ENCODE measurements around the gene CD36.

CD36 gene

DNA sequence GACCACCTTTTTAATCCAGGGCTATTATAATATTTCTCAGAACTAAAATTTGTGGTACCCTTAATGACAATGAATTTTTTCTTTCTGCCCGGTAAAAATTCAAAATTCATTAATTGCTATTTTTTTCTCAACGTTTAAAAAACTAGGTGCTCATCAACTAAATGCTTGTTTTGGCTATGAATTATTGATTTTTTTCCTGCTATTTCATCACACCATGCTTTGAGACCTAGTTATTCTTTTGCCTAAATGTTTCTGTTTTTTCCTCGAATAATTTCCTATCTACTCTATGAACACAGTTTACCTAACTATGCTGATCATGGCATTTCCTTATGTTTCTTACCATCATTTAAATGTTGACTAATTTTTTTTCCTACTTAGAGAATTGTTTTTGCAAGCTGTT lies 5.6 kb upstream of the CD36 start:
- TF ChIP-seq TAF1 (IDR thresholded peaks at IDR 0.05; ENCODE audit: borderline replicate concordance, insufficient read depth, low read length) (no peak), POLR2AphosphoS5 (IDR thresholded peaks at IDR 0.05; ENCODE audit: low read depth, low read length) (no peak), FOXP2 (optimal IDR thresholded peaks at IDR 0.05; ENCODE audit: borderline replicate concordance, extremely low read depth, extremely low read length, insufficient read depth) (no peak), SIN3A (IDR thresholded peaks at IDR 0.05; ENCODE audit: borderline replicate concordance, insufficient read depth, low read length) (no peak)
- TF ChIP-seq, protein P1, sequence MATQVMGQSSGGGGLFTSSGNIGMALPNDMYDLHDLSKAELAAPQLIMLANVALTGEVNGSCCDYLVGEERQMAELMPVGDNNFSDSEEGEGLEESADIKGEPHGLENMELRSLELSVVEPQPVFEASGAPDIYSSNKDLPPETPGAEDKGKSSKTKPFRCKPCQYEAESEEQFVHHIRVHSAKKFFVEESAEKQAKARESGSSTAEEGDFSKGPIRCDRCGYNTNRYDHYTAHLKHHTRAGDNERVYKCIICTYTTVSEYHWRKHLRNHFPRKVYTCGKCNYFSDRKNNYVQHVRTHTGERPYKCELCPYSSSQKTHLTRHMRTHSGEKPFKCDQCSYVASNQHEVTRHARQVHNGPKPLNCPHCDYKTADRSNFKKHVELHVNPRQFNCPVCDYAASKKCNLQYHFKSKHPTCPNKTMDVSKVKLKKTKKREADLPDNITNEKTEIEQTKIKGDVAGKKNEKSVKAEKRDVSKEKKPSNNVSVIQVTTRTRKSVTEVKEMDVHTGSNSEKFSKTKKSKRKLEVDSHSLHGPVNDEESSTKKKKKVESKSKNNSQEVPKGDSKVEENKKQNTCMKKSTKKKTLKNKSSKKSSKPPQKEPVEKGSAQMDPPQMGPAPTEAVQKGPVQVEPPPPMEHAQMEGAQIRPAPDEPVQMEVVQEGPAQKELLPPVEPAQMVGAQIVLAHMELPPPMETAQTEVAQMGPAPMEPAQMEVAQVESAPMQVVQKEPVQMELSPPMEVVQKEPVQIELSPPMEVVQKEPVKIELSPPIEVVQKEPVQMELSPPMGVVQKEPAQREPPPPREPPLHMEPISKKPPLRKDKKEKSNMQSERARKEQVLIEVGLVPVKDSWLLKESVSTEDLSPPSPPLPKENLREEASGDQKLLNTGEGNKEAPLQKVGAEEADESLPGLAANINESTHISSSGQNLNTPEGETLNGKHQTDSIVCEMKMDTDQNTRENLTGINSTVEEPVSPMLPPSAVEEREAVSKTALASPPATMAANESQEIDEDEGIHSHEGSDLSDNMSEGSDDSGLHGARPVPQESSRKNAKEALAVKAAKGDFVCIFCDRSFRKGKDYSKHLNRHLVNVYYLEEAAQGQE (IDR thresholded peaks at IDR 0.05; ENCODE audit: insufficient read depth in 1 of 2, low read depth in 2 of 2, low read length in 2 of 2) = no peak

DNA sequence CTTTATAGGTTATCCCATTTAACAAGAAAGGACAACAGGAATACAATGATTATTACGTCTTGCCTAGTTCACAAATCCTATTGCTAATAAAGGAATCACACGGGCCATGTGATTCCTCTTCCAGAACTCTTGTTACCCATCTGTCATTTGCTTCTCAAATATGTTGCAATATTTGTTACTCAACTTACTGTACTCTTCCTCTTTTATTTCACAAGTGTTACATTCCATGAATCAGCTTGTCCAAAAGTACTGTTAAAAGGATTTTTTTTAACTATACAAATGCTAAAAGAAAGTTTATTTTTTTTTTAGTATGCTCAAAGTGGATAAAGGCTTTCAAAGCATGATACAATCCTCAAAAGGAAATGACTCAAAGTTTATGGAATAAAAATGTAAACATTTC lies 3.9 kb upstream of the CD36 start:
- TF ChIP-seq SIN3A (IDR thresholded peaks at IDR 0.05; ENCODE audit: borderline replicate concordance, insufficient read depth, low read length) = no peak
- no peak for TF ChIP-seq FOXP2 (optimal IDR thresholded peaks at IDR 0.05; ENCODE audit: borderline replicate concordance, extremely low read depth, extremely low read length, insufficient read depth)

DNA sequence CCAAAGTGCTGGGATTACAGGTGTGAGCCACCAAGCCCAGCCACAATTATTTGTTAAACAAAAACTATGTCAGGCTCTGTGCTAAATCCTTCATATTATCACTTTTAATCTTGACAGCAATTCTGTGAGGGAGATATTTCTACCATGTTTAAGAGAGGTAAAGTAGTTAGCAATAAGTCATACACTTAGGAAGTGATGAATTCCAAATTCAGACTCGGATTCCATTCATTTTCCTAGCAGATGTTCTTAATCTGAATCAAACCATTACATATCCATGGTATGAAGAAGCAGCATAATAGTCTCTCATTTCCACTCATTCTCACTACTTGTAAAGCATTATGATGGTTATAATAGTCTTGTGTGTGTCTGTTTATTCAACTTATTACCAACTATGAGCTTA lies 2.9 kb upstream of the CD36 start:
- no peak for TF ChIP-seq POLR2AphosphoS5 (IDR thresholded peaks at IDR 0.05; ENCODE audit: low read depth, low read length)
- TF ChIP-seq TAF1 (IDR thresholded peaks at IDR 0.05; ENCODE audit: borderline replicate concordance, insufficient read depth, low read length) = no peak
- no peak for TF ChIP-seq SIN3A (IDR thresholded peaks at IDR 0.05; ENCODE audit: borderline replicate concordance, insufficient read depth, low read length)
- TF ChIP-seq, protein P1 (IDR thresholded peaks at IDR 0.05; ENCODE audit: insufficient read depth in 1 of 2, low read depth in 2 of 2, low read length in 2 of 2) = no peak
- TF ChIP-seq FOXP2 (optimal IDR thresholded peaks at IDR 0.05; ENCODE audit: borderline replicate concordance, extremely low read depth, extremely low read length, insufficient read depth) = no peak

DNA sequence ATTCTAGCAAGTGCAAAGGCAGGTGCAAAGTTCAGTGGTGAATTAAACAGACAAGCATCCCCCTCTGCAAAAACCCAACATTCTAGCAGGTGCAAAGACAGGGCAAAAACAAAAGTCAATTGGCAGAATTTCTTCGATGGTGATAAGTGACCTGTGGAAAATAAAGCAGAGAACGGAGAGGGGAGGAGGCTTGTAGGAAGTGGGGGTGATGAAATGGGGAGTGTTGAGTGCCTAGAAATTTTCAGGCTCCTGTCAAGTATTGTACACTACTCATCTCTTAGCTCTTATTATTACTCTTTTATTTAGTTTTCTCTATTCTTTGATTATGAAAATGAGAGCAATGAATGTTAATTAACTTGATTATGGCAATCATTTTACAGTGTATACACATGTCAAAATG lies 2.4 kb upstream of the CD36 start:
- TF ChIP-seq TAF1 (IDR thresholded peaks at IDR 0.05; ENCODE audit: borderline replicate concordance, insufficient read depth, low read length) (no peak), POLR2AphosphoS5 (IDR thresholded peaks at IDR 0.05; ENCODE audit: low read depth, low read length) (no peak), SIN3A (IDR thresholded peaks at IDR 0.05; ENCODE audit: borderline replicate concordance, insufficient read depth, low read length) (no peak), FOXP2 (optimal IDR thresholded peaks at IDR 0.05; ENCODE audit: borderline replicate concordance, extremely low read depth, extremely low read length, insufficient read depth) (no peak)
- TF ChIP-seq, protein P1 (IDR thresholded peaks at IDR 0.05; ENCODE audit: insufficient read depth in 1 of 2, low read depth in 2 of 2, low read length in 2 of 2) = no peak

DNA sequence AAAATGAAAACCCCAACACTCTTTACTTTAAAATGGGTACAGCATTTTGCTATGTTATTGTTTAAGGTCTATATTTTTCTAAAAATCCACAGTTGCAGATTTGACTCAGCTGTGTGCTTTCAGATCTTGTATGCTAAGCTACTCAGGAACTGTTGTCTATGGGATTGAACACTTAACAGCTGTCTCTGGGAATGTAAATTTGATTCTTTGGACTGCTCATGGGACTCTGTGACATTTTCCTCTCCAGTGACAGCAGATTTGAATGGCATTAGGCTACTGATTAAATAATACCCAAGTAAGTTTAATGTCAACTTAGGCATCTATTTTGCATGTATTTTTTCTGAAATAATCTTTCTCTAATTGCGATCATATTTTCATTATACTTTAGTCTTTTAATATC lies 1.7 kb upstream of the CD36 start:
- TF ChIP-seq POLR2AphosphoS5 (IDR thresholded peaks at IDR 0.05; ENCODE audit: low read depth, low read length) (no peak), FOXP2 (optimal IDR thresholded peaks at IDR 0.05; ENCODE audit: borderline replicate concordance, extremely low read depth, extremely low read length, insufficient read depth) (no peak), TAF1 (IDR thresholded peaks at IDR 0.05; ENCODE audit: borderline replicate concordance, insufficient read depth, low read length) (no peak)
- TF ChIP-seq, protein P1 (IDR thresholded peaks at IDR 0.05; ENCODE audit: insufficient read depth in 1 of 2, low read depth in 2 of 2, low read length in 2 of 2) = no peak

All from PFSK-1 (cell line).